Upper lobe of left lung (tissue), 4 donors: ENCODE data around the gene HIVEP2.

Experiments
- EP300 ChIP-seq, 4 donors: sonication (generic); formaldehyde crosslinking; IDR thresholded peaks; one replicate each; pipeline ENCODE4 v1.5.1; 2017; ENCODE audit warnings: antibody characterized with exemption in 4 of 4, control low read depth in 2 of 4
- POLR2A ChIP-seq, 4 donors: fragments of 450-650 bp; IDR thresholded peaks; one replicate each; pipeline ENCODE4 v1.5.1; 2016 to 2017; ENCODE audit warnings: antibody characterized with exemption in 4 of 4, mild to moderate bottlenecking in 2 of 4
- TF ChIP-seq, protein P1 (sequence below), 6 experiments: fragments of 450-650 bp in 4 of 6; fragments of 200-600 bp in 2 of 6; sonication (generic) in 2 of 6; IDR thresholded peaks; one replicate each; pipeline ENCODE4 v1.5.1; 2016 to 2019; ENCODE audit warnings: antibody characterized with exemption in 6 of 6

DNA sequence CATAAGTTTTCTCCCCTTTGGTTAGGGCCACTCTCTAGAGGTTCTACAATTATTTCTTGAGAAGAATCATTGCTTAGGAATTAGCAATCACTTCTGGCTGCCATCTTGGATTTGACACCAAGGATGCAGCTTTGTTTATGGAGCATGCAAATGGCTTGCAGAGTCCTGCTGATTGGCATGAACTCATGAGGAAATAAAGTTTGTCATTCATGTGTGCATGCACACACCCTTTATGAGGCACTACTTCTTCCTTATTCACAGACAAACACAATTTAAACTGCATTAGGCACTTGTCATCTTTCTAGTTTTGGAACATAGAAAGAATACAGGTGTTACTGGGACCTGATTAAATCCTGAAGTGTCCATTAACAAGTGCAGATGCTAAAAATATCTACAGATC lies 42.5 kb upstream of the HIVEP2 start:
- TF ChIP-seq, protein P1, sequence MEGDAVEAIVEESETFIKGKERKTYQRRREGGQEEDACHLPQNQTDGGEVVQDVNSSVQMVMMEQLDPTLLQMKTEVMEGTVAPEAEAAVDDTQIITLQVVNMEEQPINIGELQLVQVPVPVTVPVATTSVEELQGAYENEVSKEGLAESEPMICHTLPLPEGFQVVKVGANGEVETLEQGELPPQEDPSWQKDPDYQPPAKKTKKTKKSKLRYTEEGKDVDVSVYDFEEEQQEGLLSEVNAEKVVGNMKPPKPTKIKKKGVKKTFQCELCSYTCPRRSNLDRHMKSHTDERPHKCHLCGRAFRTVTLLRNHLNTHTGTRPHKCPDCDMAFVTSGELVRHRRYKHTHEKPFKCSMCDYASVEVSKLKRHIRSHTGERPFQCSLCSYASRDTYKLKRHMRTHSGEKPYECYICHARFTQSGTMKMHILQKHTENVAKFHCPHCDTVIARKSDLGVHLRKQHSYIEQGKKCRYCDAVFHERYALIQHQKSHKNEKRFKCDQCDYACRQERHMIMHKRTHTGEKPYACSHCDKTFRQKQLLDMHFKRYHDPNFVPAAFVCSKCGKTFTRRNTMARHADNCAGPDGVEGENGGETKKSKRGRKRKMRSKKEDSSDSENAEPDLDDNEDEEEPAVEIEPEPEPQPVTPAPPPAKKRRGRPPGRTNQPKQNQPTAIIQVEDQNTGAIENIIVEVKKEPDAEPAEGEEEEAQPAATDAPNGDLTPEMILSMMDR (IDR thresholded peaks at IDR 0.05): no peak
- TF ChIP-seq EP300 (IDR thresholded peaks at IDR 0.05): no peak
- no peak for TF ChIP-seq POLR2A (IDR thresholded peaks at IDR 0.05)
